CD14-positive monocyte (primary cell): ENCODE measurements around the gene UBE2Q1. TPM values are rescaled to one million over a fixed set of nuclear protein-coding genes. Genes with fewer than 3 reads are reported as not detected.

ENCODE experiments used
- DNase-seq, 3 donors: peaks; one replicate each; pipeline ENCODE4 v3.0.0-alpha.2; 2011 to 2022
- H2AFZ ChIP-seq: 2 replicates; pipeline ENCODE4 v1.6.0; 2012; ENCODE audit warnings: mild to moderate bottlenecking, low read depth, low read length, inconsistent platforms; ENCODE audit not compliant: insufficient read depth, poor library complexity, severe bottlenecking
- H3K27ac ChIP-seq, 2 donors: 1 replicate in 1 of 2; 2 replicates in 1 of 2; pipeline ENCODE4 v1.5.1; 2012 to 2013; ENCODE audit warnings: low read length in 2 of 2, control low read depth in 1 of 2, inconsistent platforms in 1 of 2, low read depth in 1 of 2, mild to moderate bottlenecking in 1 of 2
- H3K27me3 ChIP-seq, 2 donors: one replicate each; pipeline versions ENCODE4 v1.6.0 to v1.6.1; 2011 to 2013; ENCODE audit warnings: low read length in 2 of 2; ENCODE audit not compliant: control insufficient read depth in 2 of 2, insufficient read depth in 2 of 2
- H3K36me3 ChIP-seq, 2 donors: replicated peaks in 1 of 2; 1 replicate in 1 of 2; 2 replicates in 1 of 2; pipeline versions ENCODE4 v1.5.1 to v1.6.1; 2012 to 2013; ENCODE audit warnings: low read length in 2 of 2, control low read depth in 1 of 2, inconsistent platforms in 1 of 2, mild to moderate bottlenecking in 1 of 2; ENCODE audit not compliant: insufficient read depth in 2 of 2, control insufficient read depth in 1 of 2
- H3K4me1 ChIP-seq, 2 donors: 1 replicate in 1 of 2; 2 replicates in 1 of 2; pipeline versions ENCODE4 v1.5.1 to v1.6.1; 2012 to 2013; ENCODE audit warnings: low read length in 2 of 2, control low read depth in 1 of 2, inconsistent platforms in 1 of 2, mild to moderate bottlenecking in 1 of 2, moderate library complexity in 1 of 2; ENCODE audit not compliant: insufficient read depth in 2 of 2, control insufficient read depth in 1 of 2
- H3K4me2 ChIP-seq: replicated peaks from 2 replicates; pipeline ENCODE3; 2012; ENCODE audit warnings: low read length, moderate library complexity, mild to moderate bottlenecking; ENCODE audit not compliant: poor library complexity, severe bottlenecking; ENCODE audit errors: extremely low read depth
- H3K4me3 ChIP-seq, 3 experiments: fragments of 200-600 bp in 1 of 3; sonication (generic) in 1 of 3; replicated peaks in 1 of 3; 1 replicate in 2 of 3; 2 replicates in 1 of 3; pipeline ENCODE4 v1.5.1; 2011 to 2013; ENCODE audit warnings: low read length in 3 of 3, mild to moderate bottlenecking in 3 of 3, control low read depth in 2 of 3, low read depth in 2 of 3, inconsistent platforms in 1 of 3, moderate library complexity in 1 of 3
- H3K79me2 ChIP-seq: 2 replicates; pipeline ENCODE4 v1.6.0; 2012; ENCODE audit warnings: mild to moderate bottlenecking, control low read depth, inconsistent platforms, low read length, moderate library complexity; ENCODE audit not compliant: insufficient read depth
- H3K9ac ChIP-seq: 2 replicates; pipeline ENCODE4 v1.6.0; 2017; ENCODE audit warnings: low read length, mild to moderate bottlenecking; ENCODE audit not compliant: insufficient read depth, poor library complexity, severe bottlenecking
- H3K9me3 ChIP-seq, 2 donors: replicated peaks in 1 of 2; 1 replicate in 1 of 2; 2 replicates in 1 of 2; pipeline versions ENCODE4 v1.5.1 to v1.6.1; 2012 to 2013; ENCODE audit warnings: low read length in 2 of 2, control low read depth in 1 of 2; ENCODE audit not compliant: control insufficient read depth in 1 of 2, insufficient read depth in 1 of 2
- H4K20me1 ChIP-seq: 2 replicates; pipeline ENCODE4 v1.6.0; 2012; ENCODE audit warnings: mild to moderate bottlenecking, low read length, control low read depth, moderate library complexity; ENCODE audit not compliant: insufficient read depth
- H3K27ac Mint-ChIP-seq, 7 donors: one replicate each; pipeline ENCODE4 v1.8.0; 2020; ENCODE audit warnings: mild to moderate bottlenecking in 7 of 7, mixed read lengths in 7 of 7, moderate library complexity in 6 of 7, inconsistent platforms in 2 of 7
- H3K27me3 Mint-ChIP-seq, 3 donors: one replicate each; pipeline ENCODE4 v1.8.0; 2021 to 2022; ENCODE audit warnings: low read depth in 3 of 3, mild to moderate bottlenecking in 3 of 3, mixed read lengths in 3 of 3, moderate library complexity in 3 of 3, inconsistent platforms in 1 of 3
- H3K36me3 Mint-ChIP-seq, 2 donors: one replicate each; pipeline ENCODE4 v1.8.0; 2020; ENCODE audit warnings: mixed read lengths in 2 of 2, inconsistent platforms in 1 of 2, mild to moderate bottlenecking in 1 of 2
- H3K4me1 Mint-ChIP-seq: one replicate; pipeline ENCODE4 v1.8.0; 2020; ENCODE audit warnings: mild to moderate bottlenecking, mixed read lengths
- H3K4me3 Mint-ChIP-seq, 2 donors: one replicate each; pipeline ENCODE4 v1.8.0; 2020; ENCODE audit warnings: mild to moderate bottlenecking in 2 of 2, mixed read lengths in 2 of 2, moderate library complexity in 1 of 2
- H3K9me3 Mint-ChIP-seq, 7 donors: one replicate each; pipeline ENCODE4 v1.8.0; 2020 to 2022; ENCODE audit warnings: mixed read lengths in 7 of 7, mild to moderate bottlenecking in 6 of 7, moderate library complexity in 6 of 7, inconsistent platforms in 2 of 7
- WGBS: methylation state at CpG from one replicate; pipeline ENCODE4 v1.1.5; 2013; ENCODE audit warnings: missing lambda C conversion rate; ENCODE audit not compliant: insufficient coverage; 5-methylcytosine and 5-hydroxymethylcytosine counted together
- intact Hi-C, 2 donors: fragments of 100-400 bp; cut with micrococcal nuclease; formaldehyde crosslinking; loops; one replicate each; pipeline versions ENCODE4 v1.15.0 to v1.15.1; 2023
- polyA plus RNA-seq, 3 donors: library from polyadenylated mRNA; depleted of rRNA in 1 of 3; unstranded in 2 of 3; stranded (reverse) in 1 of 3; fragments of 300-500 nt in 2 of 3; fragments of >200 nt in 1 of 3; fragmentation: Illumina TruSeq in 2 of 3; gene quantifications; 1 replicate in 2 of 3; 2 replicates in 1 of 3; pipeline ENCODE4 v1.2.3, GENCODE V29; 2012 to 2021
- TF ChIP-seq, protein P1 (sequence below): fragments of 200-600 bp; IDR thresholded peaks from one replicate; pipeline ENCODE4 v1.8.0; 2022; ENCODE audit warnings: antibody characterized with exemption, mild to moderate bottlenecking

UBE2Q1 gene
- polyA plus RNA-seq, 3 donors = 6.4 to 22.6 (median 8.4) TPM

DNA sequence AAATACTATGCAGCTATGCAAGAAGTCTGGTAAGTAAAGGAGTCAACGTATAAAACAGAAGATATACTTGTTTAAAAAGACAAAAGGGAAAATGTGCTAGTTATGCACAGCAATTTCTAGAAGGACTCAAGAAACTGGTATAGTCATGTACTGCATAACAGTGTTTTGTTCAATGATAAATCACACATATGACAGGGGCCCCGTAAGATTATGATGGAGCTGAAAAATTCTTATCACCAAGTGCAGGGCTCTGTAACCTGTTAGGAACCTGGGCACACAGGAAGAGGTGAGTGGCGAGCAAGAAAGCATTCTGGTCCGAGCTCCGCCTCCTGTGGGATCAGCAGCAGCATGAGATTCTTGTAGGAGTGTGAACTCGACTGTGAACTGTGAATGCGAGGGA lies 36.3 kb upstream of the UBE2Q1 start:
- TF ChIP-seq, protein P1, sequence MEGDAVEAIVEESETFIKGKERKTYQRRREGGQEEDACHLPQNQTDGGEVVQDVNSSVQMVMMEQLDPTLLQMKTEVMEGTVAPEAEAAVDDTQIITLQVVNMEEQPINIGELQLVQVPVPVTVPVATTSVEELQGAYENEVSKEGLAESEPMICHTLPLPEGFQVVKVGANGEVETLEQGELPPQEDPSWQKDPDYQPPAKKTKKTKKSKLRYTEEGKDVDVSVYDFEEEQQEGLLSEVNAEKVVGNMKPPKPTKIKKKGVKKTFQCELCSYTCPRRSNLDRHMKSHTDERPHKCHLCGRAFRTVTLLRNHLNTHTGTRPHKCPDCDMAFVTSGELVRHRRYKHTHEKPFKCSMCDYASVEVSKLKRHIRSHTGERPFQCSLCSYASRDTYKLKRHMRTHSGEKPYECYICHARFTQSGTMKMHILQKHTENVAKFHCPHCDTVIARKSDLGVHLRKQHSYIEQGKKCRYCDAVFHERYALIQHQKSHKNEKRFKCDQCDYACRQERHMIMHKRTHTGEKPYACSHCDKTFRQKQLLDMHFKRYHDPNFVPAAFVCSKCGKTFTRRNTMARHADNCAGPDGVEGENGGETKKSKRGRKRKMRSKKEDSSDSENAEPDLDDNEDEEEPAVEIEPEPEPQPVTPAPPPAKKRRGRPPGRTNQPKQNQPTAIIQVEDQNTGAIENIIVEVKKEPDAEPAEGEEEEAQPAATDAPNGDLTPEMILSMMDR = no peak
- no peak overlapping the region for H3K9ac ChIP-seq
- Mint-ChIP-seq H3K9me3 (no peaks in the 10 kb centered on the region), H3K4me3 (no peak overlapping the region), H3K27me3 (peaks cover 0 to 2% (median 0%) of the 10 kb centered on the region in 3 donors), H3K27ac (peak overlapping the region in 2 of 7 donors; percentile 50 to 52), H3K4me1 (no peaks in the 10 kb centered on the region), H3K36me3 (peaks cover 85 to 95% of the 10 kb centered on the region in 2 donors)
- WGBS = no CpG with 5 or more reads among the region's 7 CpGs
- H3K4me2 ChIP-seq = no peak overlapping the region
- intact Hi-C loops = no loop called here
- H3K9me3 ChIP-seq = no peaks in the 10 kb centered on the region
- H3K79me2 ChIP-seq = peaks cover 35% of the 10 kb centered on the region
- no peak overlapping the region for H3K4me3 ChIP-seq
- H3K36me3 ChIP-seq = peaks cover 98 to 100% of the 10 kb centered on the region in 2 donors
- H4K20me1 ChIP-seq = peaks cover 99% of the 10 kb centered on the region
- no peaks in the 10 kb centered on the region for H3K4me1 ChIP-seq
- DNase-seq = no peak
- no peak overlapping the region for H3K27ac ChIP-seq
- H2AFZ ChIP-seq = no peak overlapping the region
- no peaks in the 10 kb centered on the region for H3K27me3 ChIP-seq

DNA sequence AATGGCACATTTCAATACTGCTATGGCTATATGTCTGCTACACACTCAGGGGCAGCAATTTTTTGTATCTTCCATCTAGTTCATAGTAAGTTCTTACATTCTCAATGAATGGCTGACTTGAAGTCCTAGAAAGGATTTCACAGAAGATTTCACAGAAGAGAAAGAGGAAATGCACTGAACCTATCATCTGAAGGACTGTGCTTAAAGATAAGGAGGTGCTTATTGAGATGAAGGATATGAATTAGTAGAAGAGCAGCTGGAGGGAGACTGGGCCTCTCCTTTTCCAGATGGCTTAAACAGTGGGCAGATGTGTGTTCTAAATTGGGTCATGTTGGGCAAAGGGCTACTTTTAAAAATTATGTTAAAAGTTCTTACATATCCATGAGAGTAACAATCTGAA lies 34.9 kb upstream of the UBE2Q1 start:
- intact Hi-C loops = no loop called here
- H3K36me3 ChIP-seq = peaks cover 99 to 100% of the 10 kb centered on the region in 2 donors
- no peak overlapping the region for H3K4me3 ChIP-seq
- H3K4me3 Mint-ChIP-seq = no peak overlapping the region
- H3K4me2 ChIP-seq = no peak overlapping the region
- no peaks in the 10 kb centered on the region for H3K4me1 ChIP-seq
- no peaks in the 10 kb centered on the region for H3K4me1 Mint-ChIP-seq
- no peak overlapping the region for H2AFZ ChIP-seq
- no peak for DNase-seq
- no peak overlapping the region for H3K9ac ChIP-seq
- peaks cover 20% of the 10 kb centered on the region for H3K79me2 ChIP-seq
- H3K27me3 Mint-ChIP-seq = peaks cover 0 to 2% (median 0%) of the 10 kb centered on the region in 3 donors
- peaks cover 99% of the 10 kb centered on the region for H4K20me1 ChIP-seq
- TF ChIP-seq, protein P1 = no peak
- H3K36me3 Mint-ChIP-seq = peaks cover 88 to 98% of the 10 kb centered on the region in 2 donors
- no peaks in the 10 kb centered on the region for H3K27me3 ChIP-seq
- no peak overlapping the region for H3K27ac ChIP-seq
- H3K27ac Mint-ChIP-seq = peak overlapping the region in 1 of 7 donors; percentile 16
- no peaks in the 10 kb centered on the region for H3K9me3 ChIP-seq
- H3K9me3 Mint-ChIP-seq = no peaks in the 10 kb centered on the region
